GM23248 (cell line): ENCODE data around the gene ELMOD1.

Source experiments
- EZH2 ChIP-seq: fragments of 200-600 bp; sonication (generic); IDR thresholded peaks from 2 replicates; pipeline ENCODE4 v1.6.1; 2018; ENCODE audit warnings: antibody characterized with exemption, mild to moderate bottlenecking; ENCODE audit not compliant: insufficient read depth, poor library complexity, severe bottlenecking
- EZH2phosphoT487 ChIP-seq: fragments of 200-600 bp; sonication (generic); IDR thresholded peaks from 2 replicates; pipeline ENCODE4 v1.6.1; 2018; ENCODE audit warnings: antibody characterized with exemption, moderate library complexity, mild to moderate bottlenecking, low read depth; ENCODE audit not compliant: insufficient read depth

DNA sequence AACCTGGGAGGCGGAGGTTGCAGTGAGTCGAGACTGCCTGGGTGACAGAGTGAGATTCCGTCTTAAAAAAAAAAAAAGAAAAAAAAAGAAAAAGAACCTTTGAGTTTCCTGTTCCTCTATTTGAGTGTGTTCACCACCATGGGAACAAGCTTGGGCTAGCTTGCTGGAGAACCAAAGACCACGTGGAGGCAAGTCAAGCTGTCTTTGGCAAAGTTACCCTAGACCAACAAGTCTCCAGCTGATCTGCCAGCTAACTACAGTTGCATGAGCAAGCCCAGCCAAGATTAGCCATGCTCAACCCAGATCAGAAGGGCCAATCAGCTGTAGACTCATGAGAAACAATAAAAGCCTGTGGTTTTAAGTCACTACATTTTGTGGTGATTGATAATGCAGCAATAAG lies 91.2 kb downstream of the ELMOD1 start:
- TF ChIP-seq EZH2 (no peak), EZH2phosphoT487 (no peak)
